WTC11 (cell line): ENCODE data around the gene PCNX1.

Experiments
- ATF3 ChIP-seq: sonication (generic); formaldehyde crosslinking; conservative IDR thresholded peaks from 2 replicates; pipeline ENCODE4 v1.8.1; 2022; ENCODE audit warnings: mild to moderate bottlenecking, missing genetic modification reagents
- CREB1 ChIP-seq: sonication (generic); formaldehyde crosslinking; IDR thresholded peaks from 2 replicates; pipeline ENCODE4 v1.8.0; 2023; ENCODE audit warnings: mild to moderate bottlenecking, missing genetic modification reagents
- CTCF ChIP-seq: fragments of 200-600 bp; IDR thresholded peaks from 2 replicates; pipeline ENCODE4 v1.8.0; 2022; ENCODE audit warnings: antibody characterized with exemption
- E2F1 ChIP-seq: sonication (generic); formaldehyde crosslinking; IDR thresholded peaks from 2 replicates; pipeline ENCODE4 v1.8.0; 2022; ENCODE audit warnings: mild to moderate bottlenecking, missing genetic modification reagents
- ETV6 ChIP-seq: sonication (generic); formaldehyde crosslinking; IDR thresholded peaks from 2 replicates; pipeline ENCODE4 v1.8.1; 2022; ENCODE audit warnings: mild to moderate bottlenecking, missing genetic modification reagents
- FOXK1 ChIP-seq: sonication (generic); formaldehyde crosslinking; IDR thresholded peaks from 2 replicates; pipeline ENCODE4 v1.8.0; 2022; ENCODE audit warnings: mild to moderate bottlenecking, moderate library complexity, missing genetic modification reagents
- MAX ChIP-seq: sonication (generic); formaldehyde crosslinking; IDR thresholded peaks from 2 replicates; pipeline ENCODE4 v1.8.0; 2022; ENCODE audit warnings: mild to moderate bottlenecking, missing genetic modification reagents
- OVOL2 ChIP-seq: fragments of 250-450 bp; sonication (Bioruptor Pico); IDR thresholded peaks from 2 replicates; pipeline ENCODE4 v1.9.0; 2021; ENCODE audit warnings: mild to moderate bottlenecking, borderline replicate concordance
- SP1 ChIP-seq: sonication (generic); formaldehyde crosslinking; conservative IDR thresholded peaks from 2 replicates; pipeline ENCODE4 v1.8.1; 2022; ENCODE audit warnings: missing genetic modification reagents

- TF ChIP-seq E2F1 (CRISPR knock-in tag) = no peak
- no peak for TF ChIP-seq OVOL2 (CRISPR knock-in tag)
- TF ChIP-seq ETV6 (CRISPR knock-in tag) = no peak
- no peak for TF ChIP-seq CTCF
- TF ChIP-seq SP1 (CRISPR knock-in tag) = no peak
- TF ChIP-seq CREB1 (CRISPR knock-in tag) = no peak
- TF ChIP-seq ATF3 (CRISPR knock-in tag) = no peak
- no peak for TF ChIP-seq MAX (CRISPR knock-in tag)
- TF ChIP-seq FOXK1 = no peak
These were observed 13.3 kb downstream of the PCNX1 start for GRCh38 chr14:70920608-70921007.
